ENCODE results near the gene CAMK1D. TPM values are rescaled to one million over a fixed set of nuclear protein-coding genes. Genes with fewer than 3 reads are reported as not detected.

Gene CAMK1D
- total RNA-seq, 2 experiments from 2014 or later, result 2.4 to 2.8 TPM

GRCh38 chr10:12875100-12875499 is 525.8 kb downstream of the CAMK1D start:
- no peak overlapping the region for H3K4me3 Mint-ChIP-seq
- H3K27ac Mint-ChIP-seq, result no peak overlapping the region
- no peaks in the 10 kb centered on the region for H3K36me3 Mint-ChIP-seq
- H3K9me3 Mint-ChIP-seq (ENCODE audit: low read depth), result no peaks in the 10 kb centered on the region
- DNase-seq, result no peak
- no peak for ATAC-seq
- peaks cover 10% of the 10 kb centered on the region for H3K27me3 Mint-ChIP-seq
- H3K4me1 Mint-ChIP-seq, result no peaks in the 10 kb centered on the region
- CTCF ChIA-PET, result interaction anchor here (1.6 kb wide), 1 partner anchor 27 kb away, joined by 5 read pairs; no protein-coding TSS in a partner anchor

- CTCF ChIA-PET, result interaction anchor here (1.6 kb wide), 1 partner anchor 26 kb away, joined by 5 read pairs; no protein-coding TSS in a partner anchor
- Mint-ChIP-seq H3K36me3 (no peaks in the 10 kb centered on the region), H3K4me1 (no peaks in the 10 kb centered on the region), H3K27ac (no peak overlapping the region), H3K27me3 (peaks cover 14% of the 10 kb centered on the region), H3K4me3 (no peak overlapping the region), H3K9me3 (ENCODE audit: low read depth) (no peaks in the 10 kb centered on the region)
- ATAC-seq, result no peak
- DNase-seq, result no peak
Measured at GRCh38 chr10:12876266-12876665, 526.9 kb downstream of the CAMK1D start.

DNA sequence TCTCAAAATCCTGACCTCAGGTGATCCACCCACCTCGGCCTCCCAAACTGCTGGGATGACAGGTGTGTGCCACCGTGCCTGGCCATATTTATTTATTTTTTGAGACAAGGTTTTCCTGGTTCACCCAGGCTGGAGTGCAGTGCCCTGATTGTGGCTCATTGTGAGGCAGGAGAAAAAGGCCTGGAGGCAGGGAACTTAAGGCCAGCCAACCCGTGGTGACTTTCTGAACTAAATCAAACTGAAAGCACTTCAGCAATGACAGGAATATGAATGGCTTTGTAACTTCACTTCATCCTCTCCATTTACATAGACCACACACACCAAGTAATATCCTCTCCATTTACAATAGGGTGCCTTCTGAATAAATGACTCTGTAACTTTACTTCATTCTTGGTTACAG is 527.8 kb downstream of the CAMK1D start:
- no peaks in the 10 kb centered on the region for H3K9me3 Mint-ChIP-seq (ENCODE audit: low read depth)
- no peak overlapping the region for H3K27ac Mint-ChIP-seq
- no peaks in the 10 kb centered on the region for H3K4me1 Mint-ChIP-seq
- DNase-seq (no peak), ATAC-seq (no peak)
- no peak overlapping the region for H3K4me3 Mint-ChIP-seq
- H3K27me3 Mint-ChIP-seq, result peaks cover 14% of the 10 kb centered on the region
- no peaks in the 10 kb centered on the region for H3K36me3 Mint-ChIP-seq
- CTCF ChIA-PET, result no interaction called here

- CTCF ChIA-PET, result interaction anchor here (1.1 kb wide), 1 partner anchor 22 kb away, joined by 3 read pairs; no protein-coding TSS in a partner anchor
- ATAC-seq, result no peak
- no peaks in the 10 kb centered on the region for H3K4me1 Mint-ChIP-seq
Measured at GRCh38 chr10:12880423-12880822, 531.1 kb downstream of the CAMK1D start.

DNA sequence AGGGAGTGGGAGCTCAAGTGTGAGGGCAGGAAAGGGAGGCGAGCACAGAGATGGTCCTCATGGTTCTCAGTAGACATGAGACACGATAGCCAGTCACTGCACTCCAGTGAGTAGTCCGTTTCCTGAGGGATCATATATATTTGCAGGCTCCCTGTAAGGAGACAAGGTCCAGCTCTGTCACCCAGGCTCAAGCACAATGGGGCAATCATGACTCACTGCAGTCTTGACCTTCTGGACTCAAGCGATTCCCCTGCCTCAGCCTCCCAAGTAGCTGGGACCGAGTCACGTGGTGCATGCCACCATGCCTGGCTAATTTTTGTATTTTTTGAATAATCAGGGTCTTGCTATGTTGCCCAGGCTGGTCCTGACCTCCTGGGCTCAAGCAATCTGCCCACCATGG is 535.5 kb downstream of the CAMK1D start:
- DNase-seq, result no peak
- Mint-ChIP-seq H3K4me3 (no peak overlapping the region), H3K4me1 (no peaks in the 10 kb centered on the region), H3K36me3 (no peaks in the 10 kb centered on the region), H3K27me3 (peaks cover 20% of the 10 kb centered on the region), H3K27ac (no peak overlapping the region), H3K9me3 (ENCODE audit: low read depth) (no peaks in the 10 kb centered on the region)
- ATAC-seq, result no peak
- CTCF ChIA-PET, result no interaction called here

More at GRCh38 chr10:12880423-12880822, 531.1 kb downstream of the CAMK1D start:
- Mint-ChIP-seq H3K36me3 (no peaks in the 10 kb centered on the region), H3K4me3 (no peak overlapping the region), H3K27ac (no peak overlapping the region), H3K9me3 (ENCODE audit: low read depth) (no peaks in the 10 kb centered on the region), H3K27me3 (peaks cover 23% of the 10 kb centered on the region)
- DNase-seq, result no peak

Small RNA genes within 50 kb of the gene (microRNA-seq; reads per million reads assigned to microRNA genes)
- not detected for gene MIR4480
- gene MIR4481, result not detected
- gene MIR548Q, result not detected

Other genes starting within 250 kb of the CAMK1D start
- 10 to 100 TPM; 13.9 to 16.1 TPM for gene SEC61A2, start 219.9 kb upstream of the CAMK1D start, total RNA-seq
- gene NUDT5, start 153.7 kb upstream of the CAMK1D start, total RNA-seq, result 100 to 1,000 TPM; 107 to 125 TPM
- 100 to 1,000 TPM in 1 of 2 experiments, 10 to 100 TPM in 1; 95.2 to 130 TPM for gene CDC123, start 153.4 kb upstream of the CAMK1D start, total RNA-seq